Measurements from ENCODE around the gene TBX15. TPM values are rescaled to one million over a fixed set of nuclear protein-coding genes. Genes with fewer than 3 reads are reported as not detected.

The TBX15 gene
- total RNA-seq, 2 experiments from 2014 or later: not detected

- Mint-ChIP-seq H3K36me3 (ENCODE audit: low read depth) (no peaks in the 10 kb centered on the region), H3K9me3 (no peaks in the 10 kb centered on the region), H3K27ac (no peak overlapping the region), H3K27me3 (no peaks in the 10 kb centered on the region), H3K4me1 (ENCODE audit: low read depth) (no peaks in the 10 kb centered on the region), H3K4me3 (no peak overlapping the region)
- no peak for DNase-seq
- ATAC-seq: no peak
- intact Hi-C loops (cut with micrococcal nuclease): no loop called here
- CTCF ChIA-PET: no interaction called here
- POLR2A ChIA-PET: no interaction called here
- no peak for TF ChIP-seq CTCF (IDR thresholded peaks at IDR 0.05)
Observed at GRCh38 chr1:118881751-118882150, 106.4 kb downstream of the TBX15 start.

- H3K4me1 Mint-ChIP-seq (ENCODE audit: low read depth): no peaks in the 10 kb centered on the region
- ATAC-seq: no peak
- H3K36me3 Mint-ChIP-seq (ENCODE audit: low read depth): no peaks in the 10 kb centered on the region
- DNase-seq: no peak
- no peak overlapping the region for H3K27ac Mint-ChIP-seq
- no peak for TF ChIP-seq CTCF (IDR thresholded peaks at IDR 0.05)
- no peaks in the 10 kb centered on the region for H3K9me3 Mint-ChIP-seq
- intact Hi-C loops (cut with micrococcal nuclease): no loop called here
- H3K27me3 Mint-ChIP-seq: no peaks in the 10 kb centered on the region
- POLR2A ChIA-PET: no interaction called here
- CTCF ChIA-PET: no interaction called here
- H3K4me3 Mint-ChIP-seq: no peak overlapping the region
Observed at GRCh38 chr1:118878661-118879060, 109.5 kb downstream of the TBX15 start.

- intact Hi-C loops (cut with micrococcal nuclease): no loop called here
- TF ChIP-seq CTCF (IDR thresholded peaks at IDR 0.05): no peak
- H3K27ac Mint-ChIP-seq: no peak overlapping the region
- DNase-seq (no peak), ATAC-seq (no peak)
- H3K36me3 Mint-ChIP-seq (ENCODE audit: low read depth): no peaks in the 10 kb centered on the region
- ChIA-PET CTCF (no interaction called here), POLR2A (no interaction called here)
- H3K4me1 Mint-ChIP-seq (ENCODE audit: low read depth): no peaks in the 10 kb centered on the region
- H3K27me3 Mint-ChIP-seq: no peaks in the 10 kb centered on the region
- H3K9me3 Mint-ChIP-seq: no peaks in the 10 kb centered on the region
- H3K4me3 Mint-ChIP-seq: no peak overlapping the region
Observed at GRCh38 chr1:118877668-118878396, 110.3 kb downstream of the TBX15 start.

- POLR2A ChIA-PET: no interaction called here
- no peak for TF ChIP-seq CTCF (IDR thresholded peaks at IDR 0.05)
- Mint-ChIP-seq H3K36me3 (ENCODE audit: low read depth) (no peaks in the 10 kb centered on the region), H3K4me3 (no peak overlapping the region), H3K27me3 (no peaks in the 10 kb centered on the region), H3K27ac (no peak overlapping the region), H3K4me1 (ENCODE audit: low read depth) (no peaks in the 10 kb centered on the region), H3K9me3 (no peaks in the 10 kb centered on the region)
- ATAC-seq (no peak), DNase-seq (no peak)
- intact Hi-C loops (cut with micrococcal nuclease): no loop called here
- CTCF ChIA-PET: no interaction called here
Observed at GRCh38 chr1:118871582-118872171, 116.5 kb downstream of the TBX15 start.

GRCh38 chr1:118868387-118868786 is 119.8 kb downstream of the TBX15 start:
- Mint-ChIP-seq H3K27ac (no peak overlapping the region), H3K27me3 (no peaks in the 10 kb centered on the region), H3K36me3 (ENCODE audit: low read depth) (no peaks in the 10 kb centered on the region), H3K4me3 (no peak overlapping the region), H3K9me3 (no peaks in the 10 kb centered on the region), H3K4me1 (ENCODE audit: low read depth) (no peaks in the 10 kb centered on the region)
- DNase-seq (no peak), ATAC-seq (no peak)
- intact Hi-C loops (cut with micrococcal nuclease): no loop called here
- POLR2A ChIA-PET: no interaction called here
- TF ChIP-seq CTCF (IDR thresholded peaks at IDR 0.05): no peak
- CTCF ChIA-PET: no interaction called here

Measured in activated CD8-positive, alpha-beta T cell treated with anti-CD3 and anti-CD28 coated beads for 36 hours (primary cell).